Measurements from ENCODE around the gene TSHZ3. TPM values are rescaled to one million over a fixed set of nuclear protein-coding genes. Genes with fewer than 3 reads are reported as not detected.

The TSHZ3 gene
- total RNA-seq, 1 donor: 10.8 TPM

DNA sequence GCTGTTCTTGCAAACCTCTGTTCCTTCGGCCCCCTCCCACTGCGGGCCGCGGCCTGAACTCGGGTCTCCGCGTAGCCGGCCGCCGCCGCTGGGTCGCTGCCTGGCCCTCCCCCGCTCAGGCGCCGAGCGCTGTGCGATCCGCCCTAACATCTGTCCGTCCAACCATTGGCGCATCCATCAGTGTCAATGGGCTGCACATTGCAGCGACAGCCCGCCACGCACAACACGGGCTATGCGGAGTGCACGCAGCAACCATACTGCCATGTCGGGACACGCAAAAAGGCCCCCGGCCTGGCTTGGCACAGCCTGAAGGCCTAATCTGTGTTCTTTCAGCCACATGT is 2.6 kb upstream of the TSHZ3 start:
- TF ChIP-seq, protein P1, sequence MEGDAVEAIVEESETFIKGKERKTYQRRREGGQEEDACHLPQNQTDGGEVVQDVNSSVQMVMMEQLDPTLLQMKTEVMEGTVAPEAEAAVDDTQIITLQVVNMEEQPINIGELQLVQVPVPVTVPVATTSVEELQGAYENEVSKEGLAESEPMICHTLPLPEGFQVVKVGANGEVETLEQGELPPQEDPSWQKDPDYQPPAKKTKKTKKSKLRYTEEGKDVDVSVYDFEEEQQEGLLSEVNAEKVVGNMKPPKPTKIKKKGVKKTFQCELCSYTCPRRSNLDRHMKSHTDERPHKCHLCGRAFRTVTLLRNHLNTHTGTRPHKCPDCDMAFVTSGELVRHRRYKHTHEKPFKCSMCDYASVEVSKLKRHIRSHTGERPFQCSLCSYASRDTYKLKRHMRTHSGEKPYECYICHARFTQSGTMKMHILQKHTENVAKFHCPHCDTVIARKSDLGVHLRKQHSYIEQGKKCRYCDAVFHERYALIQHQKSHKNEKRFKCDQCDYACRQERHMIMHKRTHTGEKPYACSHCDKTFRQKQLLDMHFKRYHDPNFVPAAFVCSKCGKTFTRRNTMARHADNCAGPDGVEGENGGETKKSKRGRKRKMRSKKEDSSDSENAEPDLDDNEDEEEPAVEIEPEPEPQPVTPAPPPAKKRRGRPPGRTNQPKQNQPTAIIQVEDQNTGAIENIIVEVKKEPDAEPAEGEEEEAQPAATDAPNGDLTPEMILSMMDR (IDR thresholded peaks at IDR 0.05; ENCODE audit: insufficient read depth, low read depth, low read length): no peak
- DNase-seq (ENCODE audit: low read depth): no peak

DNA sequence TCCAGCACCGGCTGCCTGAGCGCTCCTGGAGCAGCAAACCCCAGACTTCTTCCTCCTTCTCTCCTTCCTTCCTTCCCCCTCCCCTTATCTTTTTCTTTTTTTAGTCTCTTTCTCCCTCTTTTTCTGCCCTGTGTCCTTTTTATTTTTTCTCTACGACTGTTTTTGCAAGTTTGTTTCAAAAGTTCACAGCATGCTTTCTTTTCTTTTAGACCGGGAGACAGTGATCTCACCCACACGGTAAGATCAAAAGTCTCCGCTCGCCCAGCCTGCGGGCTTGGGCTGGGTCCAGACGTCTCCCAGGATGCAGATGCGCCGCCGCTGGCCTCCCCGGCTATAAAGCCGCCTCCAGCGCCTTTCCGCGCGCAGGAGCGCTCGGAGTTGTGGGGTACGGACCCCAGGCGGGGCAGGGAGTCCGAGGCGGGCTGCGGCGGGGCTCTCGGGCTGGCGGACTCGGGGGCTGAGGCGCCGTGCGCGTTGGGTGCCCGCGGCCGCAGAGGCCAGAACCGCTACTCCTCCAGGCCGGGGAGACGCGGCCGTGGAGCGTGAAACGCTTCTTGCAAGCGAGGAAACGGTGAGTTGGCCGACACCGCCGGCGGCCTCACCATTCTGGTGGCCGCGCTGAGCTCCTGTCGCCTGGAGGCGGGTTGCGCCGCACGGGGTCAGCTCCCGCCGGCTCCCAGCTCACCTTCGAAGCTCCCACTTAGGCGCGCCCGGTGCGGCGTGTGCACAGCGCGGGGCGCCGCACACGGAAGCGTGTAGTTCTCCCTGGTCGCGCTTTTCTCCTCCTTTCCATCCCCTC is 2.0 kb upstream of the TSHZ3 start:
- H3K4me3 ChIP-seq (ENCODE audit: low read depth, low read length): peak overlapping the region; percentile 85
- TF ChIP-seq, protein P1 (IDR thresholded peaks at IDR 0.05; ENCODE audit: insufficient read depth, low read depth, low read length): no peak
- peak; percentile 78 for DNase-seq (ENCODE audit: low read depth)

More for the DNA sequence above, 2.6 kb upstream of the TSHZ3 start:
- H3K4me3 ChIP-seq (ENCODE audit: low read depth, low read length): peak overlapping the region; percentile 85

DNA sequence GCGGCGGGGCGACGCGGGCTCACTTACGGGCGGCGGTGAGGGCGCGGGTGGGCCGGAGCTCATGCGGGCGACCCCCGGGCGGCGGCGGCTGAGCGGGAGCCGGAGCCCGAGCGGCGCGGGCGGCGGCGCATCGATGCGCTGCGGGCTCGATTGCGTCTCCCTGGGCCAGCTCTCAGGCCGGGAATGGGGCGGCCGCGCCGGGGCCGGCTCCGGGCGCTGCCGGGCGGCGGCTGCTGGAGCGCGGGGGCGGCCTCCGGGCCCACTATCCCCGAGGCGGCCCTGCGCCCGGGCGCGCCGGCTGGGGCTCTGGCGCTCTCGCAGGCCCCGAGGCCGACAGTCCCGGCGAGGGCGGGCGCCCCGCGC is 1.4 kb upstream of the TSHZ3 start:
- H3K4me3 ChIP-seq (ENCODE audit: low read depth, low read length): peak overlapping the region; percentile 85
- DNase-seq (ENCODE audit: low read depth): peak; percentile 49
- TF ChIP-seq, protein P1 (IDR thresholded peaks at IDR 0.05; ENCODE audit: insufficient read depth, low read depth, low read length): no peak

DNA sequence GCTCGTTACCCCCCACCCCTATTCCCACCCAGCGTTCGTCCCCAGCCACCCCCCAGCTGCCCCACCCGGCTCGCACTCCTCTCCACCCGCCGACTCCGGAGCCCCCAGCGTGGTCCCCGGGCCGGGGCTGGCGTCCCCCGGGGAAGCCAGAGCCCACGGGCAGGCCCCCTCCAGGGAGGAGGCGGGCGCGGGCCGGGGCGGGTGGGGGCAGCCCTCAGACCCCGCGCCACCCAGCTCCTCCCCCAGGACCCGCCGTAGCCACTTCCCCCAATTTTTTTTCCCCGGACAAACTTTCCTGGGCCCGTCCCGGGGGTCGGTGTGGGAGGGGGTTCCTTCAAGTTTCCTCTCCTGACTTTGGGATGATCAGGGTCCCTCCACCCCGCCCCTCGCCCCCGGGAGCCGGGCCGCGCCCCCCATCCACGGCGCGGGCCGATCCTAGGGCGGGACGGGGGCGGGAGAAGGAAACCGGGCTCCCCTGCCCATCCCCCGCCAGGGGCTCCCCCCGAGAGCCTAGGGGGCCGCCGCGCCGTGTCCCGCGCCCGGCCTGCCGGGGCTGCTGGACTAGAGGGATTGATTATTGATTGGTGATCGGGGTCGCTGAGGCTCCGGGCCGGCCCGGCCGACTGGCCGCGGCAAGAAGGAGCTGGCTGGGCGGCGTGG is 927 bp upstream of the TSHZ3 start:
- TF ChIP-seq, protein P1 (IDR thresholded peaks at IDR 0.05; ENCODE audit: insufficient read depth, low read depth, low read length): no peak
- peak; percentile 39 for DNase-seq (ENCODE audit: low read depth)
- H3K4me3 ChIP-seq (ENCODE audit: low read depth, low read length): peak overlapping the region; percentile 85

DNA sequence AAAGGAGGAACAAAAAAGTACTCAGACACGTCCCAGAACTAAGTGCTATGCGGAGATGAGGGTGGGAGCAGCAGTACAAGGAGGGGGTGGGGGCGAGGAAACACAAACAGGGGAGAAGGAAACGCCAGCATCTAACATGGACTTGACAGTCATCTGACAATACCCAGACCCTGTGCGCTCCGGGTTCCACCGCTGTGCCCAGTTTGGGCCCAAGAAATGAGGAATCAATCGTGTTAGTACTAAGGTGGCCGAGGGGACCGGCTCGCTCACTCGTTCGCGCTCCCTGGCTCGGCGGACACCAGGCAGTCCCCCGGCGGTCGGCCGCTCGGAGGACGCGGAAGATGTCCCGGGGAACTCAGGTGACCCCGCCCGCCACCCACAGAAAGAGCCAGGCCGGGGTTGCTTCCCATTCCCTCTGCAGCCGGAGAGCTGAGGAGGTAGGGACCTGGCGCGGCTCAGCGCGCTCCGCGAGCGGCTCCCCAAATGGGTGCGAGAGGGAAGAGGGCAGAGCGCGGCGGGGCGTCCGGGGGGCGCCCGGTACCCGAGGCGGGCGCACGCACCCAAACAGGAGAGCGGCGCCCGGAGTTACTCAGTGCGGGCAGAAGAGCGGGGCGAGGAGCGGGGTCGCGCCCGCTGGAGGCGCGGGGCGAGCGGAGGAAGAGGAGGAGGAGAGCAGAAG is 616 bp downstream of the TSHZ3 start:
- H3K4me3 ChIP-seq (ENCODE audit: low read depth, low read length): peak overlapping the region; percentile 85
- peak; percentile 44 for DNase-seq (ENCODE audit: low read depth)
- TF ChIP-seq, protein P1 (IDR thresholded peaks at IDR 0.05; ENCODE audit: insufficient read depth, low read depth, low read length): no peak

DNA sequence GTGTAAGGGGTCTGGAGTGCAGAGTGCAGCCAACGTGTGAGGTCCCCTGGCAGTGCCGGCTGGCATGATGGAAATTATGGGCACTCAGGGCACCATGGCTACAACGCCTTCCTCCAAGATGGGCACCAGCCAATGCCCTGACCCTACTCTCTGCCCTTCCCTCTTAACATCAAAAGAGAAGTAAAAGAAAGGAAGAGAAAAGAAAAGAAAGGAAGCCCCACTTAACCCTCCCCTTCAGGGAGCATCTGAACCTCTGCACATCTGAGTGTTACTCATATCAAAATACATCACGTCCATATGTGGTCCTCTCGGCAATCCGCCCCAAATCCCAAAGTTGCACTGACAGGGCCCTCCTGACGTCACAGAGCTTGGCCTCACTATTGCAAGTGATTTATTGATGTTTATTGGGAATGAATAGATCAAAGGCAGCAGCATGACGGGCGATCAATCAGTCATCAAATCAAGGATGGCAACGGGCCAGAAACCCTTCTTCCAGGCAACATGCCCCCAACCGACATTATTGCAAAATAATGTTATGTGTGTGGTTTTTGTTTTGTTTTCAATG is 1.3 kb downstream of the TSHZ3 start:
- TF ChIP-seq, protein P1 (IDR thresholded peaks at IDR 0.05; ENCODE audit: insufficient read depth, low read depth, low read length): no peak
- DNase-seq (ENCODE audit: low read depth): peak; percentile 71
- H3K4me3 ChIP-seq (ENCODE audit: low read depth, low read length): peak overlapping the region; percentile 85
